ENCODE measurements around the gene IPO4.

Gene IPO4

DNA sequence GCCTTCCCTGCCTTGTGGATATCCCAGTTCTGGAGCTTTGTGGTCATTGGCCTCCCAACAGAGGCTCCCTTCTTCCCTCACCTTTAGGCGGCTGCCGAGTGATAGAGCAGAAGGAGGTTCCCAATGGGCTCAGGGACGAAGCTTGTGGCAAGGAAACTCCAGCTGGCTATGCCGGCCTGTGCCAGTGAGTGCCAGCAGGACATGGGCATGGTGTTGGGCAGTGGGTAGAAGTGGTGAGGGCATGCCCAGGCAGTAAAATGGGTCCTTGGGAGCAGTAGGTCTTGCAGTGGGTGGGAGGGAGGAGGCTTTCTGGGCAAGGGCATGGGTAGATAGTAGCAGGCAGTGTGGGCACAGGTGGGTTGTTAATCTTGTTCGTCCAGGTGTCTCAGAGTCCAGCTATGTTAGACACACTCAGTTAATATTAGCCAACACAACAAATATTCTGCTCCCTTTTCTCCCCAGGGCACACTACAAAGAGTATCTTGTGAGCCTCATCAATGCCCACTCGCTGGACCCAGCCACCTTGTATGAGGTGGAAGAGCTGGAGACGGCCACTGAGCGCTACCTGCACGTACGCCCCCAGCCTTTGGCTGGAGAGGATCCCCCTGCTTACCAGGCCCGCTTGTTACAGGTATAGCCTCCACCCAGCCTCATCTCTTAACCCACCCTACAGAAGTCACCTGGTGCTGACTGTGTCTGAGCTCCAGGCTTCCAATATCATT, 28.7 kb downstream of the IPO4 start:
- TF ChIP-seq, protein P1, sequence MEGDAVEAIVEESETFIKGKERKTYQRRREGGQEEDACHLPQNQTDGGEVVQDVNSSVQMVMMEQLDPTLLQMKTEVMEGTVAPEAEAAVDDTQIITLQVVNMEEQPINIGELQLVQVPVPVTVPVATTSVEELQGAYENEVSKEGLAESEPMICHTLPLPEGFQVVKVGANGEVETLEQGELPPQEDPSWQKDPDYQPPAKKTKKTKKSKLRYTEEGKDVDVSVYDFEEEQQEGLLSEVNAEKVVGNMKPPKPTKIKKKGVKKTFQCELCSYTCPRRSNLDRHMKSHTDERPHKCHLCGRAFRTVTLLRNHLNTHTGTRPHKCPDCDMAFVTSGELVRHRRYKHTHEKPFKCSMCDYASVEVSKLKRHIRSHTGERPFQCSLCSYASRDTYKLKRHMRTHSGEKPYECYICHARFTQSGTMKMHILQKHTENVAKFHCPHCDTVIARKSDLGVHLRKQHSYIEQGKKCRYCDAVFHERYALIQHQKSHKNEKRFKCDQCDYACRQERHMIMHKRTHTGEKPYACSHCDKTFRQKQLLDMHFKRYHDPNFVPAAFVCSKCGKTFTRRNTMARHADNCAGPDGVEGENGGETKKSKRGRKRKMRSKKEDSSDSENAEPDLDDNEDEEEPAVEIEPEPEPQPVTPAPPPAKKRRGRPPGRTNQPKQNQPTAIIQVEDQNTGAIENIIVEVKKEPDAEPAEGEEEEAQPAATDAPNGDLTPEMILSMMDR (IDR thresholded peaks at IDR 0.05; ENCODE audit: low read length, missing control alignments), result no peak
- no peak overlapping the region for H3K4me3 ChIP-seq (replicated peaks; ENCODE audit: low read depth, low read length)
- DNase-seq (ENCODE audit: low read depth), result no peak

- no peak overlapping the region for H3K4me3 ChIP-seq (replicated peaks; ENCODE audit: low read depth, low read length)
- TF ChIP-seq, protein P1 (IDR thresholded peaks at IDR 0.05; ENCODE audit: low read length, missing control alignments), result no peak
- no peak for DNase-seq (ENCODE audit: low read depth)
Measured at GRCh38 chr14:24157331-24157730, 31.3 kb downstream of the IPO4 start.

DNA sequence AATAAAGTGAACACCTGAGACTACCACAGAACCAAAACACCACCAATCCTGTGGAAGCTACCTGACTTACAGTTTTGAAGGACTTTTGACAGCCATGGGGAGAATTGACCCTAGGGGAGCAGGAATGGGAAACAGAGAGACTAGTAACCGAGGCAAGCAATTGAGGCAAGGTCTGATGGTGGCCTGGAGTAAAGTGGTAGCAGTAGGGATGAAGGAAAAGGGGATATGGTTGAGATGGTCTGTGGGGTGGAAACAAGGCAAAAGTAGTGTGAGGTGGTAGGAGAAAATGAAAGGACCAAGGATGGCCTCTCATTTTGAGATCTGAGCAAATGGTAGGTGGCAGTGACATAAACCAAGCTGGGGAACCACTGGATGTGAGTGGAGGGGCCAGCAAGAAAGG, 31.8 kb downstream of the IPO4 start:
- TF ChIP-seq, protein P1 (IDR thresholded peaks at IDR 0.05; ENCODE audit: low read length, missing control alignments), result no peak
- DNase-seq (ENCODE audit: low read depth), result no peak
- no peak overlapping the region for H3K4me3 ChIP-seq (replicated peaks; ENCODE audit: low read depth, low read length)

GRCh38 chr14:24155100-24155499, 33.5 kb downstream of the IPO4 start:
- no peak overlapping the region for H3K4me3 ChIP-seq (replicated peaks; ENCODE audit: low read depth, low read length)
- DNase-seq (ENCODE audit: low read depth), result no peak
- TF ChIP-seq, protein P1 (IDR thresholded peaks at IDR 0.05; ENCODE audit: low read length, missing control alignments), result no peak

GRCh38 chr14:24151404-24152080, 37.1 kb downstream of the IPO4 start:
- DNase-seq (ENCODE audit: low read depth), result no peak
- no peak overlapping the region for H3K4me3 ChIP-seq (replicated peaks; ENCODE audit: low read depth, low read length)
- TF ChIP-seq, protein P1 (IDR thresholded peaks at IDR 0.05; ENCODE audit: low read length, missing control alignments), result no peak

- TF ChIP-seq, protein P1 (IDR thresholded peaks at IDR 0.05; ENCODE audit: low read length, missing control alignments), result no peak
- H3K4me3 ChIP-seq (replicated peaks; ENCODE audit: low read depth, low read length), result no peak overlapping the region
- no peak for DNase-seq (ENCODE audit: low read depth)
Measured at GRCh38 chr14:24150993-24151392, 37.6 kb downstream of the IPO4 start.

Measured in fibroblast of pulmonary artery (primary cell).